ENCODE data around the gene AP3S2. TPM values are rescaled to one million over a fixed set of nuclear protein-coding genes. Genes with fewer than 3 reads are reported as not detected.

AP3S2 gene
- total and polyA plus RNA-seq, 2 of the 8 experiments (the other 6 are each of a cell fraction or from before 2014, with no cell fraction given): 19.2 to 45.4 TPM

GRCh38 chr15:89813381-89814111 lies 80.2 kb downstream of the AP3S2 start (continued):
- no peak for TF ChIP-seq POLR2A (IDR thresholded peaks at IDR 0.05; ENCODE audit: control extremely low read depth in 1 of 2, low read depth in 2 of 2, low read length in 2 of 2)
- TF ChIP-seq USF2 (IDR thresholded peaks at IDR 0.05; ENCODE audit: low read length): no peak
